ENCODE data around the gene SEPTIN12. TPM values are rescaled to one million over a fixed set of nuclear protein-coding genes. Genes with fewer than 3 reads are reported as not detected.
A peak's percentile ranks its signal among the peaks of the same experiment; 100 is the strongest.

Gene SEPTIN12
- total RNA-seq, 1 experiment from 2014 or later, result not detected

GRCh38 chr16:4769306-4769638, 18.9 kb downstream of the SEPTIN12 start:
- ChIA-PET CTCF (no interaction called here), POLR2A (interaction anchor here (1.0 kb wide), 1 partner anchor 89 kb away, joined by 4 read pairs; no protein-coding TSS in a partner anchor)
- no peaks in the 10 kb centered on the region for H3K36me3 ChIP-seq (ENCODE audit: control insufficient read depth, insufficient read depth, low read length)
- intact Hi-C loops (cut with micrococcal nuclease; ENCODE audit: unreplicated experiment) (no loop called here), in situ Hi-C loops (cut with HindIII; ENCODE audit: low pct_unique_long_range_greater_than_20kb, low sequenced_read_pairs) (no loop called here)
- ATAC-seq (no peak), DNase-seq (ENCODE audit: low read depth, low spot score) (no peak)
- H3K4me3 ChIP-seq (ENCODE audit: low read depth in 2 of 2, low read length in 2 of 2), result peak overlapping the region; percentile 70 to 94
- peak overlapping the region; percentile 87 for H3K27ac ChIP-seq (ENCODE audit: low read length)
- peaks cover 18% of the 10 kb centered on the region for H3K4me1 ChIP-seq (ENCODE audit: control insufficient read depth, insufficient read depth, low read length)
- no peaks in the 10 kb centered on the region for H3K27me3 ChIP-seq (ENCODE audit: control insufficient read depth, insufficient read depth, low read length)
- BruUV-seq (replicated peaks), result no TSS peak
- no peak for TF ChIP-seq SIN3A (IDR thresholded peaks at IDR 0.05; ENCODE audit: borderline replicate concordance, insufficient read depth, low read depth, low read length)
- TF ChIP-seq POLR2AphosphoS5 (IDR thresholded peaks at IDR 0.05; ENCODE audit: low read depth, low read length), result no peak
- TF ChIP-seq REST (IDR thresholded peaks at IDR 0.05; ENCODE audit: insufficient read depth in 1 of 2, low read depth in 2 of 2, low read length in 1 of 2), result no peak
- no peak for TF ChIP-seq TCF7L2 (IDR thresholded peaks at IDR 0.05; ENCODE audit: low read depth, low read length)
- TF ChIP-seq CTCF (IDR thresholded peaks at IDR 0.05), result no peak
- H3K9me3 ChIP-seq (ENCODE audit: control insufficient read depth, insufficient read depth, low read depth, low read length), result no peaks in the 10 kb centered on the region

- Histone ChIP-seq H3K4me3 (ENCODE audit: low read depth in 2 of 2, low read length in 2 of 2) (peak overlapping the region; percentile 70 to 94), H3K4me1 (ENCODE audit: control insufficient read depth, insufficient read depth, low read length) (peaks cover 18% of the 10 kb centered on the region), H3K9me3 (ENCODE audit: control insufficient read depth, insufficient read depth, low read depth, low read length) (no peaks in the 10 kb centered on the region), H3K36me3 (ENCODE audit: control insufficient read depth, insufficient read depth, low read length) (no peaks in the 10 kb centered on the region), H3K27me3 (ENCODE audit: control insufficient read depth, insufficient read depth, low read length) (no peaks in the 10 kb centered on the region), H3K27ac (ENCODE audit: low read length) (peak overlapping the region; percentile 97)
- intact Hi-C loops (cut with micrococcal nuclease; ENCODE audit: unreplicated experiment) (no loop called here), in situ Hi-C loops (cut with HindIII; ENCODE audit: low pct_unique_long_range_greater_than_20kb, low sequenced_read_pairs) (no loop called here)
- POLR2A ChIA-PET, result interaction anchor here (1.0 kb wide), 1 partner anchor 90 kb away, joined by 4 read pairs; no protein-coding TSS in a partner anchor
- ATAC-seq (peak; percentile 91), DNase-seq (ENCODE audit: low read depth, low spot score) (peak; percentile 92)
- no TSS peak for BruUV-seq (replicated peaks)
- TF ChIP-seq TCF7L2 (IDR thresholded peaks at IDR 0.05; ENCODE audit: low read depth, low read length), result no peak
- peak; percentile 94 for TF ChIP-seq POLR2AphosphoS5 (IDR thresholded peaks at IDR 0.05; ENCODE audit: low read depth, low read length)
- TF ChIP-seq REST (IDR thresholded peaks at IDR 0.05; ENCODE audit: insufficient read depth in 1 of 2, low read depth in 2 of 2, low read length in 1 of 2), result no peak
- CTCF ChIA-PET, result interaction anchor here (0.6 kb wide), 1 partner anchor 107 kb away, joined by 3 read pairs; no protein-coding TSS in a partner anchor
Observed at GRCh38 chr16:4768549-4769305, 19.4 kb downstream of the SEPTIN12 start.

Data from Panc1 (cell line).